Activated T-helper 2 cell treated with anti-CD3 and anti-CD28 coated beads, Interferon-gamma antibody, Interleukin-2, Interleukin-4, amounts not matched to agents 10 μg/mL and 5 μg/mL and 100 μg/mL, durations not matched to agents 14 hours and 24 hours and 36 hours (primary cell): ENCODE data around the gene ZCWPW1. TPM values are rescaled to one million over a fixed set of nuclear protein-coding genes. Genes with fewer than 3 reads are reported as not detected.

Experiments used
- DNase-seq: peaks from one replicate; pipeline ENCODE4 v3.0.0; 2021; ENCODE audit warnings: low spot score
- H3K27ac Mint-ChIP-seq: one replicate; pipeline ENCODE4 v1.8.0; 2021; ENCODE audit warnings: mixed read lengths
- H3K27me3 Mint-ChIP-seq: one replicate; pipeline ENCODE4 v1.8.0; 2021; ENCODE audit warnings: low read depth, mixed read lengths
- H3K36me3 Mint-ChIP-seq: one replicate; pipeline ENCODE4 v1.8.0; 2021; ENCODE audit warnings: low read depth, mixed read lengths
- H3K4me1 Mint-ChIP-seq: one replicate; pipeline ENCODE4 v1.8.0; 2021; ENCODE audit warnings: low read depth, mixed read lengths
- H3K4me3 Mint-ChIP-seq: one replicate; pipeline ENCODE4 v1.8.0; 2021; ENCODE audit warnings: low read depth, mild to moderate bottlenecking, moderate library complexity, mixed read lengths
- H3K9me3 Mint-ChIP-seq: one replicate; pipeline ENCODE4 v1.8.0; 2021; ENCODE audit warnings: mixed read lengths
- intact Hi-C: fragments of 100-400 bp; cut with micrococcal nuclease; formaldehyde crosslinking; loops from one replicate; pipeline ENCODE4 v1.15.1; 2023
- total RNA-seq: library from RNA; stranded (reverse); gene quantifications from 2 replicates; pipeline ENCODE4 v1.2.3, GENCODE V29; 2022

The ZCWPW1 gene, protein sequence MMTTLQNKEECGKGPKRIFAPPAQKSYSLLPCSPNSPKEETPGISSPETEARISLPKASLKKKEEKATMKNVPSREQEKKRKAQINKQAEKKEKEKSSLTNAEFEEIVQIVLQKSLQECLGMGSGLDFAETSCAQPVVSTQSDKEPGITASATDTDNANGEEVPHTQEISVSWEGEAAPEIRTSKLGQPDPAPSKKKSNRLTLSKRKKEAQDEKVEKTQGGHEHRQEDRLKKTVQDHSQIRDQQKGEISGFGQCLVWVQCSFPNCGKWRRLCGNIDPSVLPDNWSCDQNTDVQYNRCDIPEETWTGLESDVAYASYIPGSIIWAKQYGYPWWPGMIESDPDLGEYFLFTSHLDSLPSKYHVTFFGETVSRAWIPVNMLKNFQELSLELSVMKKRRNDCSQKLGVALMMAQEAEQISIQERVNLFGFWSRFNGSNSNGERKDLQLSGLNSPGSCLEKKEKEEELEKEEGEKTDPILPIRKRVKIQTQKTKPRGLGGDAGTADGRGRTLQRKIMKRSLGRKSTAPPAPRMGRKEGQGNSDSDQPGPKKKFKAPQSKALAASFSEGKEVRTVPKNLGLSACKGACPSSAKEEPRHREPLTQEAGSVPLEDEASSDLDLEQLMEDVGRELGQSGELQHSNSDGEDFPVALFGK
- 1.1 and 3.5 TPM in 2 replicates for total RNA-seq

DNA sequence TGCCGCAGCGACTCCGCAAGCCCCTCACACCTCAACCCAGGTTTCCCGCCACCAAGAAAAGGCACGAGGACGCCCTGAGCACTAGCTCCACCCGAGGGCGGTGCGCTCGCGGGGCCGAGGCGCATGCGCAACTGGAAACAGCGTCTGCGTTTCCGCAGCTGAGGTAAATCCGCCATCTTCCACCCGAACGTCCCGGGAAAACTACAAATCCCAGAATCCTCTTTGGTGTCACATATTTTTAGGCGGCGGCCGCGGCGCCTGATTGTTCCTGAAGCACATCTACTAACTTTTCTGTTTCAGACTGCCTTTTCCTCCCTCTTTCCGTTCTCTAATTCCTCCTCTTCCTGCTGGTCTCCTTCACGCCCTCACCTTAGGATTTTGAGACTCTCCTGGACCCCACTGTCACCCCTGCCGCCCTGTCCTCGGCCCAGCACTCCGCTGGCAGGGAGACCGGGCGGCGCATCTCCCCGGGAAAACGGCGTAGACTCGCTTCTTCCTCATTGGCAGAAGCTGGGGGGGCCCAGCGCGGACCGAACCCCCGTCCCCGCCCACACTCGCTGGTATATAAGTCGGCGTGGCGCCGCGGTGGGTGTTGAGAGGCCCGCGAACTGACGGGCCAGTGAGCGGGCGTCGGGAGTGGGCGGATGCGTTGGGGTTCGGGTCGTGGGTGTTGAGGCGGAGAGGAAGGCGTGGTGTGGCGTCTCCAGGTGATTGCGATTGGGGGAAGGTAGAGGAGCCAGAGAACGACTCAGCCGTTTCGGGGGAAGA lies at the start of gene ZCWPW1:
ZCWPW1 (minus strand) TSS at position 505 of the 768 bp plus-strand sequence. CDS start 8,054 bp downstream, outside the sequence.
- H3K9me3 Mint-ChIP-seq: no peaks in the 10 kb centered on the region
- peak within 1 kb of the TSS; percentile 96 for H3K27ac Mint-ChIP-seq
- peak; percentile 95 for DNase-seq
- intact Hi-C loops: loop anchor here (2.0 kb wide), 2 partner anchors 32 to 328 kb away; partner anchors contain the start of genes AP4M1 and MCM7
- peaks cover 24% of the 10 kb centered on the region for H3K4me1 Mint-ChIP-seq
- H3K36me3 Mint-ChIP-seq: peaks cover 29% of the 10 kb centered on the region
- H3K4me3 Mint-ChIP-seq: peak within 1 kb of the TSS; percentile 90
- peaks cover 2% of the 10 kb centered on the region for H3K27me3 Mint-ChIP-seq

- Mint-ChIP-seq H3K36me3 (peaks cover 41% of the 10 kb centered on the region), H3K4me3 (peak overlapping the region; percentile 99), H3K4me1 (peaks cover 32% of the 10 kb centered on the region), H3K27ac (peak overlapping the region; percentile 88), H3K9me3 (no peaks in the 10 kb centered on the region), H3K27me3 (no peaks in the 10 kb centered on the region)
- no peak for DNase-seq
- intact Hi-C loops: loop anchor here (2.0 to 10.0 kb wide), 4 partner anchors 61 to 197 kb away; partner anchors contain the start of genes AGFG2 and GNB2
Observed at GRCh38 chr7:100477871-100478267, 49.4 kb upstream of the ZCWPW1 start.

DNA sequence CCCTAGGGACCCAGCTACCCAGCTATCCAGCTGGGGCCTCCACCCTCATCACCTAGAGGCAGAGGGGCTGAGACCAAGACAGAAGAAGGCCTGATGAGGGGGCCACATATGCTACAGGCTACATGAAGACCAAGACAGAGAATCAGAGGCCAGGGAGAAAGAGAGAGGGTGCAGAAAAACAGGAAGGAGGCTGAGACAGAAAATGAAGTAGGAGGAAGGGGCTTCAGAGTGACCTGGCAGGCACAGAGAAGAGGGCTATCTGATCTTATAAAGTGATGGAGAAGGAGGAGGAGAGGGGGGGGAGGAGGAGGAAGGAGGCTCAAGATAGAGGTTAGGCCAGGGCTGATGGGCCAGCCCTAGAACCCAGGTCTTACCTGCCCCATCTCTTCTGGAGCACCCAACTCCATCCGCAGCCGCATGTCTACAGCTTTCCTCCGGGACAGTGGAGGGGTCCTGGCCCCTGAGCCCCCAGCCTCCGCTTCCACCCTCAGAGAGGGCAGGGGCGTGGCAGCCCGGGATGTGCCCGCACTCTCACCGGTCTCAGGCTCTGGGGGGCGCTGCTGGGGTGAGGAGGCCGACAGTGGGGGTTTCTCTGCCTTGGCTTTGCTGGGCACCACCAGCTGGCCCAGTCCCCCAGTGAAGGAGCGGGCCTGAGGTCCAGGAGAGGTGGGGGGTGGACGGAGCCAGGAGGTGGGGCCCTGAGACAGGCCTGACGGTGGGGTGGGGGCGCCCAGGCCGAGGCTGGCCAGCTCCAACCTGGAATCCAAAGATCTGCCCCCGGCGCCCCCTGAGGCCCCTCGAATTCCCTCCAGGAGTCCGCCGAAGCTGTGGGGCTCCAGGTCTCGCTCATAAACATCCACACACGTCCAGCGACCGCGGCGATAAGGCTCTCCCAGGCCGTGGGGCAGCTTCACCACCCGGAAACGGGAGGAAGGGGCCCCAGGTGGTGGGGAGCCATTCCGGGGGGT lies 48.7 kb upstream of the ZCWPW1 start:
- Mint-ChIP-seq H3K36me3 (peaks cover 44% of the 10 kb centered on the region), H3K4me3 (peak overlapping the region; percentile 99), H3K9me3 (no peaks in the 10 kb centered on the region), H3K27ac (peak overlapping the region; percentile 73), H3K4me1 (peaks cover 29% of the 10 kb centered on the region), H3K27me3 (no peaks in the 10 kb centered on the region)
- intact Hi-C loops: loop anchor here (10.0 kb wide), 1 partner anchor 198 kb away; the partner anchor contains the start of gene GNB2
- peak; percentile 32 for DNase-seq

GRCh38 chr7:100476101-100476780 lies 47.7 kb upstream of the ZCWPW1 start:
- Mint-ChIP-seq H3K27me3 (no peaks in the 10 kb centered on the region), H3K36me3 (peaks cover 48% of the 10 kb centered on the region), H3K4me1 (peaks cover 29% of the 10 kb centered on the region), H3K27ac (peak overlapping the region; percentile 73), H3K4me3 (peak overlapping the region; percentile 99), H3K9me3 (no peaks in the 10 kb centered on the region)
- DNase-seq: no peak
- intact Hi-C loops: loop anchor here (10.0 kb wide), 1 partner anchor 199 kb away; the partner anchor contains the start of gene GNB2

DNA sequence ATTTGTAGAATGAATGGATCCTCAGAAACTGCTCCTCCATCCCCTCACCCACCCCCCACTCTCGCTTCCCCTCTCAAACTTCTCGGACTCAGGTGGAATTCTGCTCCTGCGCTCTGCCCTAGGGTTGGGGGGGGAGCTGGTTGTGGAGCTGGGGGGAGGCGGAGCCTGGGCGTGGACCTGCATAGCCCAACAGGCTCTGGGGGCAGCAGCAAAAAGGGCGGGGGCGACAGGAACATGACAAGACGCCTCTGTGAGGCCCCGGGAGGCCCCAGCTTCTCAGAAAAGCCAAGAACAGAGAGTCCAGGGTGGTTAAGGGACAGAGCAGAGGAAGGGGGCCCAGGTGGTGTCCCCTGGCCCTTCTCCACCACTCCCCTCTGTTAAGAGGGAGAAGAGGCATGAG lies 47.0 kb upstream of the ZCWPW1 start:
- intact Hi-C loops: loop anchor here (10.0 kb wide), 1 partner anchor 199 kb away; the partner anchor contains the start of gene GNB2

DNA sequence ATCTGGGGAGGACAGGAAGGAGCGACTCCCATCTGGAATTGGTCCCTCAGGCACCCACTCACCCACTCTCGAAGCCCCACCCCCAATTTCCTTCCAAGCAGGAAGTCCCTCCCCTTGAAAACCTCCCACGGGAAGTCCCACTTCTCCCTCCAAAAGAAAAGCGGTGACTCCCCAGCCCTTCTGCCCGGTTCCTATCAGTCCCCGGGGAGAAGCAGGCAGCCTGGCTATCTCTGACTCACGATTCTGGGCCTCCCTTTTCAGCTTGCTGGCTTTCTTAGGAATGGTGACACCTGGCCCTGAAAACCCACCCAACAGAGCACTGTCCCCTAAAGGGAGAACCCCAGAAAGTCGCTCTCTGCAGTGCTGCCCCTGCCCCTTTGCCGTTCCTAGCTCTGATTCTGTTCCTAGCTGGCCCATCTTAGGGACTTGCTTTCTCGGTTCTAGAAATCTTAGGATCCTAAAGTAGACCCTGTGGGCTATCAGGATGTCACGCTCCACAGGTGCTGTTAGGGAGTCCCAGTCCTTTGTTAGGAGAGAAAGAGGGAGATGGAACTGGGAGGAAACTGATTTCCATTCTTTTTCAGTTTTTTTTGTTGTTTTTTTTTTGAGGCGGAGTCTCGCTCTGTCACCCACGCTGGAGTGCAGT lies 44.5 kb upstream of the ZCWPW1 start:
- peaks cover 58% of the 10 kb centered on the region for H3K36me3 Mint-ChIP-seq
- H3K9me3 Mint-ChIP-seq: no peaks in the 10 kb centered on the region

More for the DNA sequence above, 47.0 kb upstream of the ZCWPW1 start:
- H3K4me1 Mint-ChIP-seq: peaks cover 31% of the 10 kb centered on the region
- H3K27ac Mint-ChIP-seq: peak overlapping the region; percentile 73
- H3K27me3 Mint-ChIP-seq: no peaks in the 10 kb centered on the region
- H3K4me3 Mint-ChIP-seq: peak overlapping the region; percentile 99
- peaks cover 51% of the 10 kb centered on the region for H3K36me3 Mint-ChIP-seq
- no peak for DNase-seq
- H3K9me3 Mint-ChIP-seq: no peaks in the 10 kb centered on the region

GRCh38 chr7:100472121-100472851 lies 43.8 kb upstream of the ZCWPW1 start:
- H3K36me3 Mint-ChIP-seq: peaks cover 65% of the 10 kb centered on the region
- no peaks in the 10 kb centered on the region for H3K27me3 Mint-ChIP-seq
- no peak overlapping the region for H3K27ac Mint-ChIP-seq
- no peak for DNase-seq
- peaks cover 28% of the 10 kb centered on the region for H3K4me1 Mint-ChIP-seq
- intact Hi-C loops: loop anchor here (10.0 kb wide), 1 partner anchor 203 kb away; the partner anchor contains the start of gene GNB2
- no peaks in the 10 kb centered on the region for H3K9me3 Mint-ChIP-seq
- no peak overlapping the region for H3K4me3 Mint-ChIP-seq

More for the DNA sequence above, 44.5 kb upstream of the ZCWPW1 start:
- Mint-ChIP-seq H3K4me1 (peaks cover 28% of the 10 kb centered on the region), H3K27ac (no peak overlapping the region), H3K4me3 (no peak overlapping the region), H3K27me3 (no peaks in the 10 kb centered on the region)
- intact Hi-C loops: loop anchor here (10.0 kb wide), 1 partner anchor 202 kb away; the partner anchor contains the start of gene GNB2
- no peak for DNase-seq

- Mint-ChIP-seq H3K27ac (peak overlapping the region; percentile 35), H3K36me3 (peaks cover 61% of the 10 kb centered on the region), H3K4me1 (peaks cover 22% of the 10 kb centered on the region), H3K27me3 (no peaks in the 10 kb centered on the region), H3K4me3 (no peak overlapping the region), H3K9me3 (no peaks in the 10 kb centered on the region)
- DNase-seq: no peak
- intact Hi-C loops: loop anchor here (10.0 kb wide), 1 partner anchor 204 kb away; the partner anchor contains the start of gene GNB2
Observed at GRCh38 chr7:100471021-100471420, 42.5 kb upstream of the ZCWPW1 start.

GRCh38 chr7:100469227-100470044 lies 40.9 kb upstream of the ZCWPW1 start:
- peaks cover 13% of the 10 kb centered on the region for H3K4me1 Mint-ChIP-seq
- H3K27me3 Mint-ChIP-seq: no peaks in the 10 kb centered on the region
- H3K9me3 Mint-ChIP-seq: no peaks in the 10 kb centered on the region
- H3K36me3 Mint-ChIP-seq: peaks cover 58% of the 10 kb centered on the region
- intact Hi-C loops: loop anchor here (1.0 to 10.0 kb wide), 2 partner anchors 90 to 205 kb away; partner anchors contain the start of gene GNB2
- peak; percentile 69 for DNase-seq
- no peak overlapping the region for H3K27ac Mint-ChIP-seq
- no peak overlapping the region for H3K4me3 Mint-ChIP-seq
